Adipocyte (in vitro differentiated cells): Measurements from ENCODE around the gene SLAMF9.

Experiments used
- DNase-seq: peaks from one replicate; pipeline ENCODE4 v3.0.0-alpha.2; 2015; ENCODE audit warnings: low read depth
- H3K27me3 ChIP-seq: replicated peaks from 2 replicates; pipeline ENCODE4 v1.7.0; 2013; ENCODE audit warnings: mild to moderate bottlenecking, low read length, moderate library complexity; ENCODE audit not compliant: control insufficient read depth, insufficient read depth
- H3K36me3 ChIP-seq: 2 replicates; pipeline ENCODE4 v1.7.0; 2013; ENCODE audit warnings: low read length, mild to moderate bottlenecking, moderate library complexity; ENCODE audit not compliant: control insufficient read depth, insufficient read depth, severe bottlenecking
- H3K4me1 ChIP-seq: 2 replicates; pipeline ENCODE4 v1.7.0; 2013; ENCODE audit warnings: mild to moderate bottlenecking, low read length, moderate library complexity; ENCODE audit not compliant: control insufficient read depth, insufficient read depth
- H3K4me3 ChIP-seq: 2 replicates; pipeline ENCODE4 v1.7.0; 2013; ENCODE audit warnings: mild to moderate bottlenecking, low read length, moderate library complexity
- H3K9ac ChIP-seq: 2 replicates; pipeline ENCODE4 v1.7.0; 2013; ENCODE audit warnings: mild to moderate bottlenecking, low read length, moderate library complexity
- H3K9me3 ChIP-seq: 2 replicates; pipeline ENCODE4 v1.7.0; 2013; ENCODE audit warnings: mild to moderate bottlenecking, low read length, moderate library complexity; ENCODE audit not compliant: control insufficient read depth

The SLAMF9 gene

DNA sequence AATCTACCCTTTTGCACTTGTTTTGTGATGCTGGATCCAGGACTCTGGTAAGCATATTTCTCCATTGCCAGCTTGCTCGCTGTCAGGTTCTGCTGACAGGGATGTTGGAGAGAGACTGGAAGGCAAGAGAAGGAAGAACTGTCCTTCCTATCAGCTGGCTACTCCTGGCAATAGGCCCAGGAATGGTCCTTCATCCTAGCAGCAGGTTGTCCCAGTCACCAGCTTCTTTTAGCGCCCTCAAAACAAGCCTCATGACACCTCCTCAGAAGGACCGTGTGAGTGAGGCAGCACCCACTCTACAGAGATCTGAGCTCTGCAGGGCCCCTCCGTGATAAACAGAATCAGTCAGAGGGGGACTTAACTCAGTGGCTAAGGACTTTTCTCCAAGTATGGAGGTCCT lies 33.1 kb upstream of the SLAMF9 start:
- Histone ChIP-seq H3K4me3 (no peak overlapping the region), H3K27me3 (no peaks in the 10 kb centered on the region), H3K9ac (no peak overlapping the region), H3K36me3 (peaks cover 3% of the 10 kb centered on the region), H3K9me3 (peaks cover 4% of the 10 kb centered on the region), H3K4me1 (peaks cover 12% of the 10 kb centered on the region)
- DNase-seq = no peak

DNA sequence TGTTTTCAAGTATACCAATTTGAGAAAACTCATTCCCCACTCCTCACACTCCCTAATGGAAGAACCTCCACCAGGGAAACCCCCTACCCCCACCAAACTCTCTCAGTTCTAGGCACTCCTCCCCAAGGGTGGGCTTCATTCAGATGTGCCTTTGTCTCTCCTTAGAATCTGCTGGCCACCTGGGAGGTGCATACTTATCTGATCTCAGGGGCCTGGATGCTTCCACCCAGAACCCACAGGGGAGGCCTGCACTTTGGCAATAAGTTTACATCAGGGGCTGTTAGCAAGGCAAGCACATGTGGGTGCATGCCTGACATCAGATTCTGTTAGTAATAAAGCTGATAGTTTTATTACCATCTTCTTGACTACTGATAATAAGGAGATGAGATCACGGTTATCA lies 32.5 kb upstream of the SLAMF9 start:
- H3K27me3 ChIP-seq = no peaks in the 10 kb centered on the region
- H3K36me3 ChIP-seq = peaks cover 8% of the 10 kb centered on the region
- no peak overlapping the region for H3K9ac ChIP-seq
- H3K4me3 ChIP-seq = no peak overlapping the region
- no peak for DNase-seq
- H3K4me1 ChIP-seq = peaks cover 5% of the 10 kb centered on the region
- peaks cover 4% of the 10 kb centered on the region for H3K9me3 ChIP-seq

DNA sequence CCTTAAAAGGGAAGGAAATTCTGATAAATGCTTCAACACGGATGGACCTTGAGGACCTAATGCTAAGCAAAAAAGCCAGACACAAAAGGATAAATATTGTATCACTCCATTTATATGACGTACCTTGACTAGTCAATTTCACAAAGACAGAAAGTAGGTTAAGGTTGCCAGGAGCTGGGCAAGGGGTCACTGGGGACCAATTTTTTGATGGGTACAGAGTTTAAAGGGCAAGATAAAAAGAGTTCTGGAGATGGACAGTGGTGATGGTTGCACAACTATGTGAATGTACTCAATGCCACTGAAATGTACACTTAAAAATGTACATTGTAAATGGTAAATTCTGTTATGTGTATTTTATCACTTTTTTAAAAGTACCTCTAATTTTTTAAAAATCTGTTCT lies 32.1 kb upstream of the SLAMF9 start:
- peaks cover 4% of the 10 kb centered on the region for H3K9me3 ChIP-seq
- no peak overlapping the region for H3K4me3 ChIP-seq
- no peak for DNase-seq

DNA sequence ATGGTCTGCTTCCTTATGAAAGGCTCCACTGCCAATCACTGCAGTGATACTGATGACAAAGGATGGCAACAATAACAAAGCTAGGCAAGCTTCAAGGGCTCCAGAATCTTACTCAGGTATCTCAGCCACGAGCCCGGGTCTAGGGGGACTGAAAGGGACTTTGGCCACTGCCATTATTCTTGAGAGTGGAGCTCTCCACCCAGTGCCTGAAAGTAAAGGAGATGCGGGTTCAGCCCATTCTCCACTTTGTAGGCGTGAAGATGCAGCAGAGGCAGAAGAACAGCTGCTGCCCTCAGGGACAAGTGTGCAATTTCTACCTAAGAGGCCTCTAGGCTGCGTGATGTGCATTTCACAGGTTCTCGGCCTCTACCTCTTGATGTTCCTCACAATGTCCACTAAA lies 31.4 kb upstream of the SLAMF9 start:
- Histone ChIP-seq H3K36me3 (peaks cover 16% of the 10 kb centered on the region), H3K9ac (no peak overlapping the region), H3K4me3 (no peak overlapping the region), H3K9me3 (peaks cover 4% of the 10 kb centered on the region), H3K27me3 (no peaks in the 10 kb centered on the region), H3K4me1 (no peaks in the 10 kb centered on the region)
- no peak for DNase-seq

More for the DNA sequence above, 32.1 kb upstream of the SLAMF9 start:
- H3K9ac ChIP-seq = no peak overlapping the region
- H3K36me3 ChIP-seq = peaks cover 12% of the 10 kb centered on the region
- H3K4me1 ChIP-seq = peaks cover under 1% of the 10 kb centered on the region
- H3K27me3 ChIP-seq = no peaks in the 10 kb centered on the region

DNA sequence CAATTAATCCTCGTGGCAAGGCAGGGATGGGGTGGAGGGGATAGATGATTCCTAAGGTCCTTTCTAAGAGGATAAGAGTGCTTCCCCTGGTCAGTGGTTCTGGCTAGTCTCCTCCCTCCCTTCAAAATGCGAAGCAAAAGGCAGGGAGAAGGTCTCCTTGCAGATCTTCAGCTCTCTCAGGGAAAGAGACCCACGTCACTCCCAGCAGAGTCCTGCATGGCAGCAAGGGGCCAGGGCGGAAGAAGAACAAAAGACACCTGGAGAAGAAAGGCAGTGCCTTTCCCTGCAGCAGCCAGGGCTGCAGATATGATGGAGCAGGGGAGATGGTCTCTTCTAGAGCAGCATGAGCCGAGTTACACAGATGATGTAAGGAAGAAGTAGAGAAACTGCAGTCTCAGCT lies 29.6 kb upstream of the SLAMF9 start:
- DNase-seq = no peak
- Histone ChIP-seq H3K4me3 (no peak overlapping the region), H3K36me3 (peaks cover 22% of the 10 kb centered on the region), H3K9me3 (peaks cover 4% of the 10 kb centered on the region), H3K27me3 (no peaks in the 10 kb centered on the region), H3K9ac (no peak overlapping the region), H3K4me1 (no peaks in the 10 kb centered on the region)

DNA sequence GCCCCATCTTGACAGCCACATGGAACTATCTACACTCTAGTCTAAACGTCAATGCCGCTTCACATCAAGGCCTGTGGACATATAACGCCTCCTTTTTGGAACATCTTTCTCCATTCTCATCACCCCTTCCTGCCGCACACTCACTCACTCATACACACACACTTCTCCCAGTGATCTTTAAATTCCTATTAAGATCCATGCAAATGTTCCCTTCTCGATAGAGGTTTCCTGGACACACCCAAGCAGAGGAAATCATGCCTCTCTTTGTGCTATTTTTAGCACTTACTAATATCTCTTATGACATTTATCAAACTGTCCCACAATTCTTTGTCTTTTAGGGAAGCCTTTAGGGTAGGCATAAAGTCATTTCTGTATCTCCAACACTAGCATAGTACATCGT lies 28.2 kb upstream of the SLAMF9 start:
- Histone ChIP-seq H3K27me3 (no peaks in the 10 kb centered on the region), H3K36me3 (peaks cover 33% of the 10 kb centered on the region), H3K9ac (no peak overlapping the region), H3K9me3 (peaks cover 4% of the 10 kb centered on the region), H3K4me1 (no peaks in the 10 kb centered on the region), H3K4me3 (no peak overlapping the region)
- no peak for DNase-seq

DNA sequence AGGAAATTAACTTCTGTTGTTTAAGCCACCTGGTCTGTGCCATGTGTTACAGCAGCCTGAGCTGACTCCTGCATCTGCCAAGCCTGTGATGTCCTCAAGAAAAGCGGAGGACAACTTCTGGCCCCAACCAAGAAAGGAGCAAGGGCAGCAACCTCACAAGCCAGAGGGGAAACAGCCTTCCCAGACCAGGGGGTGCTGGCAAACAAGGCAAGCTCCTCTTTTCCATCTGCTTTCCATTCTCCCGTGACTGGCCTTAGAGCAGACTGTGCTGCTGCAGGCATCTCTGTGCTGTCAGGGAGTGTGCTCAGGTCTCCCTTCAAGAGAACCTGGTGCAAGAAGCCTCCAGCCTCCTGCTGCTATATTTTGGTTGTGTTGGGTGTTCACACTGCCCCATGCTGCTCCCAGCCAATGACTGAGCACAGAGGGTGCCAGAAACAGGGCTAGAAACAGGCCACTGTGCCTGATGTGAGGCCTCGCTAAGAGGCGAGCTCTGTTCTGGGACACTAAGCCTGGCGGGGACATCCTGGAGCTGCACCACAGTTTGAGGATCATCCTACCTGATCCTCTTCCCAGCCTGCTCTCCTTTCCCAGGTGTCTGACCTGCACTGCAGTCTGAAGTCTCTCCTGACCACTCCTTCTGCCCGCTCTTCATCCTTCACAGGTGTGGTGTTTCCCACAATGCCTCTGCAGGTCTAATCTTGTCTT lies 27.5 kb upstream of the SLAMF9 start:
- DNase-seq = no peak
- no peak overlapping the region for H3K4me3 ChIP-seq
- H3K4me1 ChIP-seq = no peaks in the 10 kb centered on the region
- H3K36me3 ChIP-seq = peaks cover 33% of the 10 kb centered on the region
- H3K9me3 ChIP-seq = peaks cover 1% of the 10 kb centered on the region
- H3K9ac ChIP-seq = no peak overlapping the region
- H3K27me3 ChIP-seq = no peaks in the 10 kb centered on the region

DNA sequence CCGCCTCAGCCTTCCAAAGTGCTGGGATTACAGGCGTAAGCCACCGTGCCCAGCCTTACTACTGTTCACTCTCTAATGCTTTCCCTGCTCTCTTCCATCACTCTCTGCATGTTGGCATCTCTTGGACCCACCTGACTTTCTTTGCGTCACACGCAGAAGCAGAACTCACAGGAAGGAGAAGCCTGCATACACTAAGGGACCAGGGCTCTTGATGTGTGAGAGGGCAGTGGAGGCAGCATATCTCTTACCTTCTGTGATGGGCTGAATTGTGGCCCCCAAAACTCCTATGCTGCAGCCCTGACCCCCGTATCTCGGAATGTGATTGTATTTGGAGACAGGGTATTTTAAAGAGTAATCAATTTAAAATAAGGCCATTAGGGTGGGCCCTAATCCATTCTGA lies 26.7 kb upstream of the SLAMF9 start:
- Histone ChIP-seq H3K4me1 (no peaks in the 10 kb centered on the region), H3K27me3 (no peaks in the 10 kb centered on the region), H3K9me3 (no peaks in the 10 kb centered on the region), H3K36me3 (peaks cover 33% of the 10 kb centered on the region), H3K9ac (no peak overlapping the region), H3K4me3 (no peak overlapping the region)
- DNase-seq = no peak

DNA sequence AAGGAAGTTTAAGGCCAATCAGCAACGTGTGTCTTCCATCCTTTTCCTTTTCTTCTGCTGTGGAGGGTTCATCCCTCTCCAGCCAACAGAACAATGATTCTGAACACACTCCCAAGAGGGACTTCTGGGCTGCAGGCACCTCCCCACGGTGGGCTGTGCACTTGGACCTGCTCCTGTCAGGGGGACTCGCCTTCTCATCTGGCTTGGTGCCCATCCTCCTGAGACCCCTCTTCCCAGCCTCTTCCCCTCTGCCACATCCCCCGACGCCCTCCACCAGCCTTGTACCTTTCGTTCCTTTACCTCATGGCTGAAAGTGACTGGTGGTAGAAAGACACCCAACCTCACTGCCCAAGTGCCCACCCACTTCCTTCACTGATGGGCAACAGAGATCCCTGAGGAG lies 26.0 kb upstream of the SLAMF9 start:
- no peaks in the 10 kb centered on the region for H3K4me1 ChIP-seq
- H3K9me3 ChIP-seq = no peaks in the 10 kb centered on the region
- DNase-seq = no peak
- no peak overlapping the region for H3K4me3 ChIP-seq
- H3K27me3 ChIP-seq = no peaks in the 10 kb centered on the region
- H3K9ac ChIP-seq = no peak overlapping the region
- peaks cover 33% of the 10 kb centered on the region for H3K36me3 ChIP-seq

DNA sequence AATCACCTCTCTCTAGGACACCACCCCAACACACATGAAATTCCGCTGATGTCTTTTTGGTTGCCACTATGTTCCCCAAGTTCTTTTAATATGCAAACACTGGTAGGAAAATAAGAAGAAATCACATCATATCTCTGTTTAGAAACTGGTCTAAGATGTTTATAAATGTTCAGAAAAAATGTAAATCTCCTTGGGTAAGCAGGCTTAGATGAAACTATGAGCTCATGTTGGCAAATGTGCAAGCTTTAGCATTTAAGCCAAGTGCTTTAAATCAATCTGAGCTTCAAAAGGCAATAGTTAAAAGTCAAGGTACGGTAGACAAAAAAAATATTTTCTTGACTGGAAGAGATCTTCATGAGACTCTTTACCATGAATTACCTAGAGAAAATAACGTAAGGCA lies 25.2 kb upstream of the SLAMF9 start:
- no peak overlapping the region for H3K9ac ChIP-seq
- H3K4me3 ChIP-seq = no peak overlapping the region
- DNase-seq = peak; percentile 55
- peaks cover 33% of the 10 kb centered on the region for H3K36me3 ChIP-seq
- H3K9me3 ChIP-seq = no peaks in the 10 kb centered on the region
- no peaks in the 10 kb centered on the region for H3K4me1 ChIP-seq
- no peaks in the 10 kb centered on the region for H3K27me3 ChIP-seq

DNA sequence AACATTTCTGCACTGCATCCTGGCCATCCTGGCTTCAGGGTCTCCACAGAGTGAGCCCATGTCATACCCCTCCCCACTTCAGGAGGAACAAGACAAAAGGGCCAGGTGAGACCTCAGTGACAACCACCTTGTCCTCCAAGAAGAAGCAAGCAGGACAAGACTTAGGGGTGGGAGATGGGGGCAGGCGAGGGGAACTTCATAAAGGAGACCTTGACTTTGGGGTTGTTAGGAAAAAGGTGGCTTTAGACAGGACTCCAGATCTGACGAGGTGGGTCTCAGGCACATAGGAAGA lies 24.0 kb upstream of the SLAMF9 start:
- Histone ChIP-seq H3K4me3 (no peak overlapping the region), H3K36me3 (peaks cover 33% of the 10 kb centered on the region), H3K27me3 (no peaks in the 10 kb centered on the region), H3K4me1 (no peaks in the 10 kb centered on the region), H3K9ac (no peak overlapping the region), H3K9me3 (no peaks in the 10 kb centered on the region)
- DNase-seq = no peak

DNA sequence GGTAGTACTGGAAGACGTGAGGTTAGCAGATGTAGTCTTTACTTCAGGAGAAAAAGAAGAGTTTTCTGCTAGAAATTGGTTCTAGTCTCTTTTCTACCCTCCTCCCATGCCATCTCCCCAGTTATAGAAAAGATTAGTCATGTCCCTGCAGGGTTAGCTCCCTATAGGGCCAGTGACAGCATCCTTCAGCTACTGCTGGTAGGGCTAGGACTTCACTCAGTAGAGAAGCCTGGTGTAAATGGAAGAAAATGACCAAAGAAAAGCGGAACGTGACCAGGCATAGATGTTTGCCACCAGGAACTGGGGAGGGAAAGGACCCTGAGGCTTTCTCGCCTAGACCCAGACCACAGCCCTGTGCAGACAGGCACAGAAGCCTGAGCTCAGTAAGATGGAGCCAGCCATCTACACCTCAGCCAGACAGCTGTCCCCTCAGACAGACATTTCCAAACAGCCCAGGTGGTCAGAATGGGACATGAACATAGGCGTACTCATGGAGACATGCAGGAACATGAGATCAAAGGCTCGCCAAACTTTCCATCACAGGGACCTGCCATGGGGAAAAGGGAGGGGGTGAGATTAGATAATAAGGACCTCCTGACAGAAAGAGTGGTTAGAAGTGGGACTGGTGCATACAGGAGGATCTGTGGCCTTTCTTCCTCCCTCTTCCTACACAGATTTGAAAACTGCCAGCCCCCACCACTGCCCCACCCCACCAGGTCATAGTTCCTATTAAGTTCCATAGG lies 23.5 kb upstream of the SLAMF9 start:
- Histone ChIP-seq H3K4me3 (no peak overlapping the region), H3K27me3 (no peaks in the 10 kb centered on the region), H3K9ac (no peak overlapping the region), H3K36me3 (peaks cover 33% of the 10 kb centered on the region), H3K4me1 (no peaks in the 10 kb centered on the region), H3K9me3 (no peaks in the 10 kb centered on the region)
- DNase-seq = no peak
